GM12801 (cell line): ENCODE measurements around the gene CRYGN.

Experiments
- TF ChIP-seq, protein P1 (sequence below): IDR thresholded peaks from one replicate; pipeline ENCODE4 v1.5.1; 2011; ENCODE audit warnings: control low read depth; ENCODE audit not compliant: insufficient read length; ENCODE audit errors: extremely low read depth

Gene CRYGN

DNA sequence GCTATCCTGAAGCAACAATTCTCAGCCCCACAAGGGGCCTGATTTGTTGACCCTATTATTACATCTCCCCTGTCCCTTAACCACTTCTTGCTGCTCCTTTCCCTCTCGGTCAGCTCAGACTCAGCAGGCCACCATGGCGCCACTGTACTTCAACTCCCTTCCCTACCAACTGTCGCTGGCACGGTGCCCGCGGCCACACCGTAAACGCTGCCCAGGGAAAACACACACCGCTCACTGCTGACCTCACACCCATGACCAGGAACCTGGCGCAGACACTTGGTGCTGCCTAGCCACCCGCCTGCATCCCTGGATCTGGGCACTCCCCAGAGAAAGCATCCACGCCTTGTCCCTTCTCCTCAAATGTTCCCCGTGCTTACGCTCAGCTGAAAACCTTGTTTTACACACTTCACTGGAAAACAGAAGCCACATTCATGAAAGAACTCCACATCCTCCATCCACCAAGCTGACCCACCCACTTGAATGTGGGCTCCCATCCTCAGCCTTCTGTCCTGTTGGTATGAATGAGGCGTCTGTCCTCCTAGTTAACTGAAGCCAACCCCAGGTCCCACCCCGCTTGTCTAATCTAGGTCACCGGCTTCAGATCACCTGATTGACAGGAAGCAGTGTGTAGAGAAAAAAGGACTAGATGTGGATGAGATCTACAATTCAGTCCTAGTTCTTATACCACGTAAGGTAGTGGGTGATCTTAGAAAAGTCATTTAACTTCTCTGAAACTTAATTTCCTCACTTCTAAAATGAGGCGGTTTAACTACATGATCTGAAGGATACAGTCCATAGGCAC, 28.5 kb upstream of the CRYGN start:
- TF ChIP-seq, protein P1, sequence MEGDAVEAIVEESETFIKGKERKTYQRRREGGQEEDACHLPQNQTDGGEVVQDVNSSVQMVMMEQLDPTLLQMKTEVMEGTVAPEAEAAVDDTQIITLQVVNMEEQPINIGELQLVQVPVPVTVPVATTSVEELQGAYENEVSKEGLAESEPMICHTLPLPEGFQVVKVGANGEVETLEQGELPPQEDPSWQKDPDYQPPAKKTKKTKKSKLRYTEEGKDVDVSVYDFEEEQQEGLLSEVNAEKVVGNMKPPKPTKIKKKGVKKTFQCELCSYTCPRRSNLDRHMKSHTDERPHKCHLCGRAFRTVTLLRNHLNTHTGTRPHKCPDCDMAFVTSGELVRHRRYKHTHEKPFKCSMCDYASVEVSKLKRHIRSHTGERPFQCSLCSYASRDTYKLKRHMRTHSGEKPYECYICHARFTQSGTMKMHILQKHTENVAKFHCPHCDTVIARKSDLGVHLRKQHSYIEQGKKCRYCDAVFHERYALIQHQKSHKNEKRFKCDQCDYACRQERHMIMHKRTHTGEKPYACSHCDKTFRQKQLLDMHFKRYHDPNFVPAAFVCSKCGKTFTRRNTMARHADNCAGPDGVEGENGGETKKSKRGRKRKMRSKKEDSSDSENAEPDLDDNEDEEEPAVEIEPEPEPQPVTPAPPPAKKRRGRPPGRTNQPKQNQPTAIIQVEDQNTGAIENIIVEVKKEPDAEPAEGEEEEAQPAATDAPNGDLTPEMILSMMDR: no peak

DNA sequence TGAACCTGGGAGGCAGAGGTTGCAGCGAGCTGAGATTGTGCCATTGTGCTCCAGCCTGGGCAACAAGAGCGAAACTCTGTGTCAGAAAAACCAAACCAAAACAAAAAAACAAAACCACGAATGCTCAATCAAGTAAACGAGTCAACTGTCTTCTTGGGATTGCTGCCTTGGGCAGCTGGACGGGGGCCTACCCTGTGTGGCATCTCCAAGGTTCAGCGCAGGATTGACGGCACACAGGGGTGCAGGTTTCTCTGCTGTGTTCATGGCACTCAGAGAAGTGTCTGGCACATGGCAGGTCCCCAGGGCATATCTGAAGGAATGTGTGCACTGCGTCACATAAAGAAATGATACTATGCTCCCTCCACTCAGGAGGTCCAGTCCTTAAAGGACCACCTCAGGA, 25.2 kb upstream of the CRYGN start:
- TF ChIP-seq, protein P1: no peak

DNA sequence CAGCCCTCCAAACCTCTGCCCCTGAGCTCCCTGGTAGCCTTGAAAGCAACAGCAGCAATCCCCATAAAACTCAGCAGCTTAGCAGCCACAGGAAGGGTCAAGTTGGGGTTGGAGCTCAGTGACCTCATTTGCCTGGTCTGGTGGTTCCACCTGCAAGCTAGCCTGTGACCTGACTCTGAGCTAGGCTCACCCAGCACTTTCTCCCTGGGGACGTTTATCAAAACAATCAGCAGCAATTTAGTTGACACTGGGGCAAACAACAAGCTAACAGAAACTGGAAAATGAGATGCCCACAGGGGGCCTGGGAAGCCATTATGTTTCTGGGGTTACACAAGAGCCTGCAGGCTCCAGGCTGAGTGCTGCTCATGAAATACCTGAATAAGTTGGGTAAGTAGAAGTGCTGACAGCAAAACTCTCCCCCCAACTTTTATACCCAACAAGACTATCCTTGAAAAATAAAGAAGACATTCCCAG, 22.4 kb upstream of the CRYGN start:
- TF ChIP-seq, protein P1: no peak

DNA sequence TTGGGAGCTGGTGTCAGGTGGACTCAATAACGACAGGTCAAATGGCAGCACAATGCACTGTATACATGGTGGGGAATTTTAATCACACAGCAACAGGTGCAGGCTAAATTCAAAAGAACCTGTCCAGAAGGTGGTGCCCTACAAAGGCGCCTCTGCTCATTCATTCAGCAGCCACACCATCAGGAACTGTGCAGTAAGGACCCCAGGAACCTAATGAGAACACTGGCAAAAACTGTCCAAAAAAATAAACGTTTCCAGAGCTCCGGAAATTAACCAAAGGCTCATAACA, 21.9 kb upstream of the CRYGN start:
- TF ChIP-seq, protein P1: no peak

DNA sequence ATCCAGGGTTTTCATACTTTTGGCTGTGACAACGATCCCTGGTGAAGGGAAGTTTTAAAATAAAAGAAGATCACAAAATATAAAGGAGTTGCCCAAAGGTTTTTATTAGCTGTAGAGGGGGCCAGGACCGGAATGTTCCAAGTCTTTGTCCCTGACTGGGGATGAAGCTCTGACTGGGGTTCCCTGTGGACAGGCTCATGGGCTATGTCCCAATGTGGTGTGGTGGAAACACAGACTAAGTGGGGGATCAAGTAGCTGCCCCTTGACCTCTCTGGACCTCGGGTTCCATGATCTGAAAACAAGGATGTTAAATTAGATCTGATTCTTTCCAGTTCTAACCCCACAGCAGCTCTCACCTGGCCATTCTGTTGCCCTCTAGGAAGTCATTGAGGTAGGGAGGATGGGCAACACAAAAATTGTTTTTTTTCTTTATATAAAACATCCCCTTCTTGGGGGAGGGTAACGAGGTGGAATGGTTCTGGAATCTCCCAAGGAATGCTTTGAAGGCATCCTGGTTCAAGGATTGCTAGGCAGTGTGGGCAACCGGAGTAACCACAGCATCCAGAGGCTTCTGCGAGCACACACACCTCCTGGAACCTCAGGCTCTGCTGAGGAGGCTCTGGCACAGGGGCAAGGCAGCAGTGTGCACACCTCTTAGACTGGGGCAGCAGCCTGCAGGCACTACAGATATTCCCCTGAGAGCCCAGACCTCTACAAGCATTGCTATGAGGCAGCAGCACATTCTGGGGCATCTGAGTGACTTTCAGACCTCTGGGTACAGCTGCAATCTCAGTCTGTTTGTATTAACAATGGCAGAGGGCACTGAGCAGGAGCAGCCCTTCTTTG, 21.4 kb upstream of the CRYGN start:
- TF ChIP-seq, protein P1: no peak

DNA sequence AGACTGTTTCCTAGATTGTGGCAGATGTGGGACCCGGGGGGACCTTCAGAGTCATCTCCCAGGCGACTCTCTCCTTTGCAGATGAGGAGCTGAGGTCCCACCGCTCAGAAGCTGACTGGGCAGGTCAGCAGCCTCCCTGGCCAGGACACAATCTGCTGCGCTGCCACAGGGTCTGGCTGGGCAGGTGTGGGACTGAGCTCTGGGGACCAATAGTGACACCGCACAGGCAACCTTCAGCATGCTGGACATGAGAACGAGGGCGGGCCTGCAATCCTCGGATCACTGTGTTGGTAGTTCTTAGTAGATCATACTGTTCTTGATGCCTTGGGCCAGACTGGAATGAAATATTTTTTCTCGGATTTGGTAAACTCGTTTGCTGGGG, 20.5 kb upstream of the CRYGN start:
- TF ChIP-seq, protein P1: no peak

DNA sequence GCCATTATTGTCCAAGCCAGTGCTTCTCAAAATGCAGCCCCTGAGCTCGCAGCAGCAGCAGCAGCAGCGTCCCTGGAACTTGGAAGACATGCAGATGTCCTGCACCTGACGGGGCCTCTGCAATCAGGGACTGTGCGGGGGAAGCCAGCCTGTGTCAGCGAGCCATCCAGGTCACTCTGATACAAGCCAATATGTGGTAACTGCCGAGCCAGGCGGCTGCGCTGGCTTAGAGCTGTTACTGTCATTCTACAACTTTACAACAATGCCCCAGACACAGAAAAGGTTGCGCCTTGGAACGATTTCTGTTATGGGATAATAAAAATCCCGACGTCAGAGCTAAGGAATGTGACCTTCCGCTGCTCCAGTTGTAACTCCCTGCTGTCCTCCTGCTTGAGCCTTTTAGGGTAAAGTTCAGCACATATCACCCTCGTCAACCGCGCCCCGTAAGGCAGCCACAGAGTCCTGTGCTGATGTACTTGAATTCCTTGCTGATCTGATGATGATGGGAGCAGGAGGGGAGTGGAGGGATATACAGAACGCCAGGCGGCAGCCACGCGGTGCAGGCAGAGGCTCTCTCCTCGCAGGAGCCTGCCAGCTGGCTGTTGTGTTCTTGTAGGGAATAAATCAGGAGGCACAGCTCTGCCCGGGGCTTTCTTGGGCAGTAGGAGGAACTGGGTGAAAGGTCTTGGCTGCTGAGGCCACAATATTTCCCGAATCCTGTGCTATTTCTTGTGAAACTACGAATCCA, 20.0 kb upstream of the CRYGN start:
- TF ChIP-seq, protein P1: no peak
